ENCODE results near the gene DTNB. TPM values are rescaled to one million over a fixed set of nuclear protein-coding genes. Genes with fewer than 3 reads are reported as not detected.

Gene DTNB
- polyA plus RNA-seq, 1 of the 3 experiments (the other 2 are of a cell fraction): 15.3 TPM

- ChIA-PET POLR2A (no interaction called here), CTCF (interaction anchor here (1.0 to 1.2 kb wide), 3 partner anchors 53 to 157 kb away, joined by 3 to 5 read pairs (median 3); no protein-coding TSS in a partner anchor)
- H3K9me2 ChIP-seq: no peaks in the 10 kb centered on the region
- no peaks in the 10 kb centered on the region for H4K20me1 ChIP-seq (ENCODE audit: insufficient read depth)
- TF ChIP-seq FOSL2 (IDR thresholded peaks at IDR 0.05; ENCODE audit: borderline replicate concordance, low read depth) (no peak), JUND (IDR thresholded peaks at IDR 0.05) (no peak), FOXJ3 (CRISPR knock-in tag; IDR thresholded peaks at IDR 0.05) (no peak), CHD2 (IDR thresholded peaks at IDR 0.05; ENCODE audit: low read length, partially characterized antibody) (no peak), EP300 (IDR thresholded peaks at IDR 0.05; ENCODE audit: borderline replicate concordance in 1 of 2, low read depth in 1 of 2, low read length in 1 of 2) (no peak), REST (IDR thresholded peaks at IDR 0.05; ENCODE audit: low read depth, low read length) (no peak), NFIC (IDR thresholded peaks at IDR 0.05; ENCODE audit: borderline replicate concordance) (no peak), SIN3A (IDR thresholded peaks at IDR 0.05; ENCODE audit: borderline replicate concordance, low read depth, low read length) (no peak), TEAD4 (IDR thresholded peaks at IDR 0.05; ENCODE audit: borderline replicate concordance, insufficient read depth) (no peak), RFX5 (IDR thresholded peaks at IDR 0.05; ENCODE audit: low read length) (no peak), FOXM1 (IDR thresholded peaks at IDR 0.05; ENCODE audit: low read depth) (no peak), USF1 (IDR thresholded peaks at IDR 0.05; ENCODE audit: borderline replicate concordance, low read depth) (no peak), IRF3 (IDR thresholded peaks at IDR 0.05; ENCODE audit: low read depth, low read length) (no peak), NRF1 (IDR thresholded peaks at IDR 0.05; ENCODE audit: low read depth, low read length) (no peak), SMC3 (IDR thresholded peaks at IDR 0.05; ENCODE audit: low read depth, low read length) (no peak), RAD21 (IDR thresholded peaks at IDR 0.05; ENCODE audit: low read length) (no peak), TAF1 (IDR thresholded peaks at IDR 0.05; ENCODE audit: borderline replicate concordance, low read depth, low read length) (no peak)
- DNase-seq: no peak
- H3K36me3 ChIP-seq (replicated peaks in 1 of 2; ENCODE audit: control insufficient read depth in 1 of 2, insufficient read depth in 2 of 2, low read length in 1 of 2): no peaks in the 10 kb centered on the region
- H3K4me1 ChIP-seq (ENCODE audit: control insufficient read depth in 1 of 2, insufficient read depth in 2 of 2, low read depth in 1 of 2, low read length in 1 of 2): no peaks in the 10 kb centered on the region
- no peaks in the 10 kb centered on the region for H3F3A ChIP-seq (replicated peaks; ENCODE audit: insufficient read depth)
- H3K4me2 ChIP-seq: no peak overlapping the region
- no peaks in the 10 kb centered on the region for H3K79me2 ChIP-seq (ENCODE audit: insufficient read depth)
- H2AFZ ChIP-seq (ENCODE audit: low read depth): no peak overlapping the region
- H3K27me3 ChIP-seq (ENCODE audit: insufficient read depth): no peaks in the 10 kb centered on the region
- WGBS (ENCODE audit: low lambda C conversion rate): 93% methylated on average over 3 of the region's 3 CpGs
- H3K27ac ChIP-seq (ENCODE audit: low read depth in 2 of 2, low read length in 1 of 2): no peak overlapping the region
- H3K9me3 ChIP-seq: no peaks in the 10 kb centered on the region
- no peak overlapping the region for H3K9ac ChIP-seq
- H3K4me3 ChIP-seq (ENCODE audit: low read depth in 2 of 2, low read length in 1 of 2): no peak overlapping the region
Measured at GRCh38 chr2:25467743-25468142, 205.6 kb downstream of the DTNB start.

All from SK-N-SH (cell line).